ENCODE data around the gene UPK3A. TPM values are rescaled to one million over a fixed set of nuclear protein-coding genes. Genes with fewer than 3 reads are reported as not detected.
A peak's percentile ranks its signal among the peaks of the same experiment; 100 is the strongest.

The UPK3A gene
- total and polyA plus RNA-seq, 2 of the 13 experiments (the other 11 are each of a cell fraction or from before 2014, with no cell fraction given): 10.5 to 13.8 TPM

DNA sequence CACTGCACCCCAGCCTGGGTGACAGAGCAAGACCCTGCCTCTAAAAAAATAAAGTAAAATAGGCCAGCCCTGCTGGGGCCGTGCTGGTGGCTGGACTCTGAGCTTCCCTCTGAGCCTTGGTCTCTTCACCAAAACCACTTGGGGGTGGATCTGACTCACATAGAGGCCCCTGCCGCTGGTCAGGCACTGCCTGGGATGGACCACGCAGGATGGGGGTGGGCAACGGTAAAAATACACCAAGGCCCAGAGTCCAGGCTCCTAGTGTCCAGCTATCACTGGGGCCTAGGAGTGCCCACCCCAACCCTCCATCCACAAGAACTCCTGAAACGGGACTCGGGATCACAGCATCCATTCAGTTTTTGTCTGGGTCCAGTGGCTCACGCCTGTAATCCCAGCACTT lies 12.3 kb upstream of the UPK3A start (continued):
- TF ChIP-seq, protein P1, sequence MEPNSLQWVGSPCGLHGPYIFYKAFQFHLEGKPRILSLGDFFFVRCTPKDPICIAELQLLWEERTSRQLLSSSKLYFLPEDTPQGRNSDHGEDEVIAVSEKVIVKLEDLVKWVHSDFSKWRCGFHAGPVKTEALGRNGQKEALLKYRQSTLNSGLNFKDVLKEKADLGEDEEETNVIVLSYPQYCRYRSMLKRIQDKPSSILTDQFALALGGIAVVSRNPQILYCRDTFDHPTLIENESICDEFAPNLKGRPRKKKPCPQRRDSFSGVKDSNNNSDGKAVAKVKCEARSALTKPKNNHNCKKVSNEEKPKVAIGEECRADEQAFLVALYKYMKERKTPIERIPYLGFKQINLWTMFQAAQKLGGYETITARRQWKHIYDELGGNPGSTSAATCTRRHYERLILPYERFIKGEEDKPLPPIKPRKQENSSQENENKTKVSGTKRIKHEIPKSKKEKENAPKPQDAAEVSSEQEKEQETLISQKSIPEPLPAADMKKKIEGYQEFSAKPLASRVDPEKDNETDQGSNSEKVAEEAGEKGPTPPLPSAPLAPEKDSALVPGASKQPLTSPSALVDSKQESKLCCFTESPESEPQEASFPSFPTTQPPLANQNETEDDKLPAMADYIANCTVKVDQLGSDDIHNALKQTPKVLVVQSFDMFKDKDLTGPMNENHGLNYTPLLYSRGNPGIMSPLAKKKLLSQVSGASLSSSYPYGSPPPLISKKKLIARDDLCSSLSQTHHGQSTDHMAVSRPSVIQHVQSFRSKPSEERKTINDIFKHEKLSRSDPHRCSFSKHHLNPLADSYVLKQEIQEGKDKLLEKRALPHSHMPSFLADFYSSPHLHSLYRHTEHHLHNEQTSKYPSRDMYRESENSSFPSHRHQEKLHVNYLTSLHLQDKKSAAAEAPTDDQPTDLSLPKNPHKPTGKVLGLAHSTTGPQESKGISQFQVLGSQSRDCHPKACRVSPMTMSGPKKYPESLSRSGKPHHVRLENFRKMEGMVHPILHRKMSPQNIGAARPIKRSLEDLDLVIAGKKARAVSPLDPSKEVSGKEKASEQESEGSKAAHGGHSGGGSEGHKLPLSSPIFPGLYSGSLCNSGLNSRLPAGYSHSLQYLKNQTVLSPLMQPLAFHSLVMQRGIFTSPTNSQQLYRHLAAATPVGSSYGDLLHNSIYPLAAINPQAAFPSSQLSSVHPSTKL (CRISPR knock-in tag; IDR thresholded peaks at IDR 0.05): no peak
- no peak for TF ChIP-seq SRSF4 (IDR thresholded peaks at IDR 0.05; ENCODE audit: low read depth, low read length, poor library complexity, severe bottlenecking)
- TF ChIP-seq PTBP1 (IDR thresholded peaks at IDR 0.05; ENCODE audit: low read depth, low read length, poor library complexity, severe bottlenecking): no peak
- no peak for TF ChIP-seq SMYD3 (CRISPR knock-in tag; IDR thresholded peaks at IDR 0.05)
- no peak for TF ChIP-seq ZNF709 (CRISPR knock-in tag; IDR thresholded peaks at IDR 0.05)
- no peak for TF ChIP-seq NRL (CRISPR knock-in tag; IDR thresholded peaks at IDR 0.05; ENCODE audit: borderline replicate concordance)
- peak in 1 of 2 experiments; percentile 63; a peak in 1 of 4 replicates for TF ChIP-seq EP300 (IDR thresholded peaks at IDR 0.05; ENCODE audit: low read depth in 2 of 2, low read length in 2 of 2)
- TF ChIP-seq EP300 (CRISPR knock-in tag; IDR thresholded peaks at IDR 0.05; ENCODE audit: borderline replicate concordance): no peak
- TF ChIP-seq ZNF878 (CRISPR knock-in tag; IDR thresholded peaks at IDR 0.05): no peak
- TF ChIP-seq ZNF552 (CRISPR knock-in tag; IDR thresholded peaks at IDR 0.05; ENCODE audit: borderline replicate concordance): no peak
- TF ChIP-seq SNAPC4 (CRISPR knock-in tag; IDR thresholded peaks at IDR 0.05): no peak
- TF ChIP-seq JDP2 (CRISPR knock-in tag; IDR thresholded peaks at IDR 0.05; ENCODE audit: borderline replicate concordance): no peak
- TF ChIP-seq SP1 (IDR thresholded peaks at IDR 0.05): no peak
- no peak for TF ChIP-seq SP1 (CRISPR knock-in tag; IDR thresholded peaks at IDR 0.05)
- no peak for TF ChIP-seq XRCC5 (optimal IDR thresholded peaks at IDR 0.05; ENCODE audit: low read length)
- no peak; the same call in 1 of the 2 replicates for TF ChIP-seq GLI4 (CRISPR knock-in tag; IDR thresholded peaks at IDR 0.05; ENCODE audit: borderline replicate concordance)
- TF ChIP-seq KMT2B (CRISPR knock-in tag; IDR thresholded peaks at IDR 0.05): no peak
- TF ChIP-seq RBM39 (IDR thresholded peaks at IDR 0.05; ENCODE audit: low read depth, low read length, poor library complexity, severe bottlenecking): no peak
- TF ChIP-seq ZNF234 (CRISPR knock-in tag; conservative IDR thresholded peaks at IDR 0.05): no peak
- no peak for TF ChIP-seq ZFAT (CRISPR knock-in tag; conservative IDR thresholded peaks at IDR 0.05)
- no peak for TF ChIP-seq ZNF780A (CRISPR knock-in tag; IDR thresholded peaks at IDR 0.05)
- no peak for TF ChIP-seq CREB3 (CRISPR knock-in tag; IDR thresholded peaks at IDR 0.05)
